Glomerular endothelial cell (primary cell): ENCODE measurements around the gene LBP. TPM values are rescaled to one million over a fixed set of nuclear protein-coding genes. Genes with fewer than 3 reads are reported as not detected.
"Not testable (repeated sequence)": the region's sequence is repeated elsewhere in the genome, so short reads cannot be mapped to it uniquely, and the experiment has no call there.

Experiments used
- DNase-seq: peaks from one replicate; pipeline ENCODE4 v3.0.0-alpha.2; 2011; ENCODE audit warnings: low read depth, low spot score; ENCODE audit errors: extremely low read depth
- total RNA-seq: library from RNA; depleted of rRNA; stranded (reverse); fragments of >200 nt; gene quantifications from 2 replicates; pipeline ENCODE4 v1.2.3, GENCODE V29; 2015

Gene LBP
- total RNA-seq, 1 donor from 2014 or later: not detected

GRCh38 chr20:38320221-38320620 lies 26.1 kb upstream of the LBP start:
- no peak for DNase-seq

DNA sequence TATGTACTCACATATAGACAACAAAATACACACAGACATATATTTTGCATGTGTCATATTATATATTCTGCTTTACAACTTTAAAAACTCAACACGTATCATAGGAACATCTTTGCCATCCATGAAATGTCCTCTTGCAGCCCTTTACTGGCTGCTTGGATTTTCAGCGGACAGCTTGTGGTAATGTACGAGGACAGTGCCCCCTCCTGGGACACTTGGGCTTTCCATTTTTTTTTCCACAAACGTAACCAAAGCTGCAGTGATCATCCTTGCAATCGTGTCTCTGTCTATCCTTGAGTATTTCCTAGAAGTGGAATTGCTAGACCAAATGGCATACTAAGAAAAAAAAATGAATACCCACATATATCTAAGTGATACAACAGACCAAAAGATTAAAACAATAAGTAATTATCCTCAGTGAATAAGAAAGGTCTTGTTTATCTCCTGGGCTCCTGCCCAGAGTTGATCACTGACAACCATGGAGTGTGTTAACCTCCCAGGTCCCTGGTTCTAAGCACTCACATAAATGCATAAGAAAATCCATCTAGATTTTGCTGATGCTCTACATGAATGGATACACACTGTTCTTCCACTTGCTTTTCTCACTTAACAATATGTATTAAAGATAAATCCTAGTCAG lies 24.2 kb upstream of the LBP start:
- DNase-seq: peak; percentile 36

DNA sequence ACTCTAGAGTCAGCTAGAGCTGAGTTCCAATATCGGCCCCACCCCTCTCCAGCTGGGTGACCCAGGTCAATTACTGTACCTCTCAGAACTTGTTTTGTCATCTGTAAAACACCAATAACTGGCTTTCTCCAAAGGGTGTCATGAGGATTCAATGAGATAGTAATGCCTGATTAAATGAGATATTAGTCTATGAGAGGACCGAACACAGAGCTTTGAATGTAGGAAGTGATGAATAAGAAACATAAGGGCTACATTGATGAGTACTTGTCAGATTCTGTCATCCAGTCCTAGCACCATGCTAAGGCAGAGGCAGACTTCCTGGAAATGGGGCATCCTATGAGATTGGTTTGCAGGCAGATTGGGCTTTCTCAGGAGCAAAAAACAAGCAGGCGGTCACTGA lies 22.1 kb upstream of the LBP start:
- DNase-seq: no peak

- DNase-seq: no peak
Measured at GRCh38 chr20:38325167-38325566, 21.1 kb upstream of the LBP start.

- DNase-seq: no peak
Measured at GRCh38 chr20:38325905-38326304, 20.4 kb upstream of the LBP start.

DNA sequence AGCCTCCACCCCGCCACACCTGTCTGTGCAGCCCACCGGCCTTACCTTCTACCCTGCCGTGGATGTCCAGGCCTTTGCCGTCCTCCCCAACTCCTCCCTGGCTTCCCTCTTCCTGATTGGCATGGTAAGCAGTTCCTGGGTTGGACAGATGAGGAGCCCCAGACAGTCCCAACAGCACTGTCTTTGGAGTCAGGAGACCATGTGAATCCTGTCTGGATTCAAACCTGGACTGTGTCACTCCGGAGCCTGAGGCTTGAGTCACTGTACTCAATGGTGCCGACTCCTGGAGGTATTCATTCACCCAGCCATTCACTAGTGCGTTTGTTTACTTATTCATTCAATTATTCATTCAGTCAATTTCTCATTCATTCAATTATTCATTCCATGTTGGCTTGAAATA lies 20.0 kb upstream of the LBP start:
- DNase-seq: no peak

- no peak for DNase-seq
Measured at GRCh38 chr20:38330638-38331037, 15.6 kb upstream of the LBP start.

GRCh38 chr20:38331245-38331644 lies 15.0 kb upstream of the LBP start:
- DNase-seq: no peak

GRCh38 chr20:38331814-38332213 lies 14.5 kb upstream of the LBP start:
- no peak for DNase-seq

DNA sequence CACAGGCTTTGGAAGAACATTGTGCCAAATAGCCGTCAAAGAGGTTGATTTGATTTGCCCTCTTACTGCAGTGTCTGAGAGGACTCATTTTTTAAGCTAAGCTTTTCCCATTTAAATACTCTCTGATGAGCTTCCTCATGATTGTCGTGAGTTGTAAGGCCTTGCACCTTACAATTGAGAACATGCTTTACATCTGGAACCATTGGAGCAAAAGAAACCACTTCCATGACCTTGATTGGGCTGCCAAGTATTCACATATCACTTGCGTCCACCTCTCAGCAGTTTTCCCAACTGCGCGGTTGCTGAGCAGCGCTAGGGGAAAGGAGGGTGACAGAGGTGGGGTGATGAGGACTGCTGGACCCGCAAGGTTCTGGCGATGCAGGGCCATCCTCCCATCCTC lies 12.3 kb upstream of the LBP start:
- no peak for DNase-seq

DNA sequence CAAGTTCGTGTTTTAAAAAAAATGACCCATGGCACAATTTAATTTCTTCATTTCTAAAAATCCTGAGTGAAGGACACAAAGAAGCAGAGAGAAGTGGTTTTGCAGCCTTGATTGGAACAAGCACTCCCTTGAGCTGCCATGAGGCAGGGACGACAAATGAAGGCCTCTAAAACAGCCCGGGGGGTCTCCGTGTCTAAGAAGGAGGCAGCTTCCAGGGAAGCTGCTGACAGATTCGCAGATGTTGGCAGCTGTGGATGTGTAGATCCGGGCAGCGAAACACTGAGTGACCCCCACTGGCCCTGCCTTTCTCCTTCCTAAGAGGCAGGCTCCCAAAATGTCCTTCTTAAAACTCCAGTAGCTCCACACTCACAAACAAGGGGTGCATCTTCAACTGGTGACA lies 9.6 kb upstream of the LBP start:
- DNase-seq: no peak

- DNase-seq: no peak
Measured at GRCh38 chr20:38337561-38338140, 8.6 kb upstream of the LBP start.

- no peak for DNase-seq
Measured at GRCh38 chr20:38338849-38339520, 7.3 kb upstream of the LBP start.

GRCh38 chr20:38339521-38339896 lies 6.8 kb upstream of the LBP start:
- not testable (repeated sequence) for DNase-seq

DNA sequence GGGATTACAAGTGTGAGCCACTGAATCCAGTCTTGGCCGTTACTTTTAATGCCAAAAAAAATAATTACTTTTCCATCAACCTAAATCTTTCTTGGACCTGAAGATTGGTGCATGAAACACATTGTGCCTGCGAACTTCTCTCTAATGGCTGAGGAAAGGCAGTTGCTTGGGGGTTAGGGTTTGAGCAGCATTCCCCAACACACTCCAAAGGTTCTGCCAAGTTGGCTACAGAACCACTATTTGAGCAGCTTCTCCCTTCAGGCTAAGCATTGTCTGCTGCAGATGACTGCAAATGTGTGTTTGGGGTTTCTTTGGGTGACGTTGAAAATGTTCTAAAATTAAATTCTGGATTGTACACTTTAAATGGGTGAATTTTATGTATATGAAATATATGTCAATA lies 6.3 kb upstream of the LBP start:
- DNase-seq: no peak

DNA sequence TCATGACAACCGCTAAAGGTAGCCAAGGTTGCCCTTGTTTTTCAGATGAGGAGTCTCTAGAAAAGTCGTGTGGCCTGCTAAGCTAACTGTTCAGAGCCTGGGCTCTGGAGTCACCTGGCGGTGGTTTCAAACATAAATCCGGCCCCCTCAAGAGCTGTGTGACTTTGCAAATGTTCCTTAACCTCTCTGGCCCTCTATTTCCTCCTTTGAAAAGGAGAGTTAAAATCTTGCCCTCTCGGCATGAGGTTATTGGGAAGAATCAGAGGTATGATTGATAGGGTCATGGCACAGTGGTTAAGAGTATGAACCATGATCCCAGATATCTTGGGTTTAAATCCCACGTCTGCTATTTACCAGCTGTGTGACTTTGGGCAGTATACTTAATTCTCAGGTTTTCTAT lies 5.6 kb upstream of the LBP start:
- no peak for DNase-seq

DNA sequence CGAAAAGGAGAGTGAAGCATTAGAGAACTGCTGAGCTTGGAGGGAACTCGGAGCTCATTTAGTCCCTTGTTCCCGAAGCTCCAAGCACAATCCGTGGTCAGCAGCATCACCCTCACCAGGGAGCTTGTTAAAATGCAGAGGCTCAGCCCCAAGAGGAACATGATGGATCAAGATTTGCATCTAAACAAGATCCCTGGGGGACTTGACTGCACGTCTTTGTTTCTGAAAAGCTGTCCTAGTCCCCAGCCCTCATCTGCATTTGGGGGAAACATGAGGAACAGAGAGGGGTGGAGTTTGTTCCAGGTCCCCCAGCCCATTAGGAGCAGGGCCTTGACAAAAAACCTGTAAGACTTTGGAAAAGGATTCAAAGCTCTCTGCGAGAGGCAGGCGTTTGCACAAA lies 4.1 kb upstream of the LBP start:
- DNase-seq: no peak

DNA sequence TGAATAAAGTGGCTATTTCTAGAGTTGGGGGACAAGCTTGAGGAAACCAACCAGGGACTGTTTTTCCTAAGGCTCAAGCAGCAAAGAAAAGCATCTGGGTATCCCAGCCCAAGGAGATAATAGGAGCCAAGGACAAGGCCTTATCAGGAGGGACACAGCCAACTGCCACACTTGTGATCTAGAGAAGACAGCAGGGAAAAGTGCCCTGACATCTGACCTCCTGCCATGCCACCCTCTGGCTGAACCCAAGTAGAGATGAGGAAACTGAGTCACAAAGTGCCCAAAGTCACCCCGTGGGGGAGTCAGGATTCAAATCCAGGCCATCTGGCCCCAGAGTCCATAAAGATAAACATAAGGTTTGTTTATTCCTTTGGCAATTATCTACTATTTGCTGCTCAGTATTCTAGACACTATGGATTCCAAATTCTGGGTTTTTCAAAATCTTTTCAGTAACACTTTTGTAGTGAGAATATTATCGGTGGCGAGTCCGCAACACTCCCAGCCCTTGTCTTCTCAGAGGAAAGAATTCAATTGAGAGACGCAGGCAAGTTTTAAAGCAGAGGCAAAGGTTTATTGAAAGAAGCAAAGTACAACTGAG lies 3.5 kb upstream of the LBP start:
- no peak for DNase-seq

GRCh38 chr20:38343311-38344106 lies 2.8 kb upstream of the LBP start:
- no peak for DNase-seq

GRCh38 chr20:38344107-38344701 lies 2.1 kb upstream of the LBP start:
- DNase-seq: no peak

GRCh38 chr20:38345643-38346042 lies 639 bp upstream of the LBP start:
- no peak for DNase-seq
